PFSK-1 (cell line): ENCODE data around the gene VEGFC.

Source experiments
- FOXP2 ChIP-seq: optimal IDR thresholded peaks from 2 replicates; pipeline ENCODE3; 2011; ENCODE audit warnings: borderline replicate concordance, control low read depth, inconsistent platforms; ENCODE audit not compliant: insufficient read depth; ENCODE audit errors: extremely low read length, extremely low read depth
- POLR2AphosphoS5 ChIP-seq: IDR thresholded peaks from 2 replicates; pipeline ENCODE4 v1.6.1; 2012; ENCODE audit warnings: low read depth, mild to moderate bottlenecking, control low read depth, low read length, moderate library complexity
- SIN3A ChIP-seq: IDR thresholded peaks from 2 replicates; pipeline ENCODE4 v1.6.1; 2012; ENCODE audit warnings: mild to moderate bottlenecking, low read length, moderate library complexity, borderline replicate concordance; ENCODE audit not compliant: insufficient read depth
- TAF1 ChIP-seq: IDR thresholded peaks from 2 replicates; pipeline ENCODE4 v1.6.1; 2012; ENCODE audit warnings: low read length, control low read depth, borderline replicate concordance; ENCODE audit not compliant: insufficient read depth
- TF ChIP-seq, protein P1 (sequence below), 2 experiments: IDR thresholded peaks; 2 replicates each; pipeline versions ENCODE4 v1.6.1 to v1.8.0; 2011 to 2012; ENCODE audit warnings: low read depth in 2 of 2, low read length in 2 of 2, control low read depth in 1 of 2, inconsistent platforms in 1 of 2, mild to moderate bottlenecking in 1 of 2, moderate library complexity in 1 of 2; ENCODE audit not compliant: insufficient read depth in 1 of 2

GRCh38 chr4:176746846-176747245, 45.9 kb downstream of the VEGFC start:
- no peak for TF ChIP-seq POLR2AphosphoS5
- TF ChIP-seq, protein P1, sequence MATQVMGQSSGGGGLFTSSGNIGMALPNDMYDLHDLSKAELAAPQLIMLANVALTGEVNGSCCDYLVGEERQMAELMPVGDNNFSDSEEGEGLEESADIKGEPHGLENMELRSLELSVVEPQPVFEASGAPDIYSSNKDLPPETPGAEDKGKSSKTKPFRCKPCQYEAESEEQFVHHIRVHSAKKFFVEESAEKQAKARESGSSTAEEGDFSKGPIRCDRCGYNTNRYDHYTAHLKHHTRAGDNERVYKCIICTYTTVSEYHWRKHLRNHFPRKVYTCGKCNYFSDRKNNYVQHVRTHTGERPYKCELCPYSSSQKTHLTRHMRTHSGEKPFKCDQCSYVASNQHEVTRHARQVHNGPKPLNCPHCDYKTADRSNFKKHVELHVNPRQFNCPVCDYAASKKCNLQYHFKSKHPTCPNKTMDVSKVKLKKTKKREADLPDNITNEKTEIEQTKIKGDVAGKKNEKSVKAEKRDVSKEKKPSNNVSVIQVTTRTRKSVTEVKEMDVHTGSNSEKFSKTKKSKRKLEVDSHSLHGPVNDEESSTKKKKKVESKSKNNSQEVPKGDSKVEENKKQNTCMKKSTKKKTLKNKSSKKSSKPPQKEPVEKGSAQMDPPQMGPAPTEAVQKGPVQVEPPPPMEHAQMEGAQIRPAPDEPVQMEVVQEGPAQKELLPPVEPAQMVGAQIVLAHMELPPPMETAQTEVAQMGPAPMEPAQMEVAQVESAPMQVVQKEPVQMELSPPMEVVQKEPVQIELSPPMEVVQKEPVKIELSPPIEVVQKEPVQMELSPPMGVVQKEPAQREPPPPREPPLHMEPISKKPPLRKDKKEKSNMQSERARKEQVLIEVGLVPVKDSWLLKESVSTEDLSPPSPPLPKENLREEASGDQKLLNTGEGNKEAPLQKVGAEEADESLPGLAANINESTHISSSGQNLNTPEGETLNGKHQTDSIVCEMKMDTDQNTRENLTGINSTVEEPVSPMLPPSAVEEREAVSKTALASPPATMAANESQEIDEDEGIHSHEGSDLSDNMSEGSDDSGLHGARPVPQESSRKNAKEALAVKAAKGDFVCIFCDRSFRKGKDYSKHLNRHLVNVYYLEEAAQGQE (IDR thresholded peaks at IDR 0.05; ENCODE audit: insufficient read depth in 1 of 2, low read depth in 2 of 2, low read length in 2 of 2) = no peak
- no peak for TF ChIP-seq TAF1
- TF ChIP-seq SIN3A = no peak
- no peak for TF ChIP-seq FOXP2
